ENCODE data around the gene LAMB4.

DNA sequence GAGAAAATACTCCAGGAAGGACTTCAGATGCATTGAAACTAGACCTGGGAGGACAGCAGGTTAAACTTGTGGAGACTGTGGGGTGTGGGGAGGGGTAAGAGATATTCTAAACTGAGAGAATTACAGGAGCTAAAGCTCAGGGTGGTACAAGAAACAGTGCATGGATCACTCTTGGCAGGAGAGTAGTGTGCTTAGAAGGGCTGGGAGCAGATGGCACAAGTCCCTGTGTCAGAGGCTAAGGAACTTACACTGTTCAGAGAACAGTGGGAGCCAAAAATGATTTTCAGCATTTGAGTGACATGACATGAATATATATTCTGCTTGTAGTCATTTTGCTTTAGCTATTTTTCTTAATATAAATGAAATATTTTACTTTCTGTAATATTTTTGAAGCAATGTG lies 91.2 kb downstream of the LAMB4 start:
- TF ChIP-seq, protein P1, sequence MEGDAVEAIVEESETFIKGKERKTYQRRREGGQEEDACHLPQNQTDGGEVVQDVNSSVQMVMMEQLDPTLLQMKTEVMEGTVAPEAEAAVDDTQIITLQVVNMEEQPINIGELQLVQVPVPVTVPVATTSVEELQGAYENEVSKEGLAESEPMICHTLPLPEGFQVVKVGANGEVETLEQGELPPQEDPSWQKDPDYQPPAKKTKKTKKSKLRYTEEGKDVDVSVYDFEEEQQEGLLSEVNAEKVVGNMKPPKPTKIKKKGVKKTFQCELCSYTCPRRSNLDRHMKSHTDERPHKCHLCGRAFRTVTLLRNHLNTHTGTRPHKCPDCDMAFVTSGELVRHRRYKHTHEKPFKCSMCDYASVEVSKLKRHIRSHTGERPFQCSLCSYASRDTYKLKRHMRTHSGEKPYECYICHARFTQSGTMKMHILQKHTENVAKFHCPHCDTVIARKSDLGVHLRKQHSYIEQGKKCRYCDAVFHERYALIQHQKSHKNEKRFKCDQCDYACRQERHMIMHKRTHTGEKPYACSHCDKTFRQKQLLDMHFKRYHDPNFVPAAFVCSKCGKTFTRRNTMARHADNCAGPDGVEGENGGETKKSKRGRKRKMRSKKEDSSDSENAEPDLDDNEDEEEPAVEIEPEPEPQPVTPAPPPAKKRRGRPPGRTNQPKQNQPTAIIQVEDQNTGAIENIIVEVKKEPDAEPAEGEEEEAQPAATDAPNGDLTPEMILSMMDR (conservative IDR thresholded peaks at IDR 0.05; ENCODE audit: low read length) = no peak
- TF ChIP-seq EZH2phosphoT487 (IDR thresholded peaks at IDR 0.05; ENCODE audit: borderline replicate concordance, low read depth, low read length) = no peak

Measured in OCI-LY7 (cell line).